GM12878 (cell line): Measurements from ENCODE around the gene CNOT8. TPM values are rescaled to one million over a fixed set of nuclear protein-coding genes. Genes with fewer than 3 reads are reported as not detected.

Source experiments
- ATAC-seq: fragments of 200-7000 bp; cut with Tn5 transposase; 3 replicates; pipeline ENCODE4 v1.9.1; 2020; ENCODE audit warnings: mild to moderate bottlenecking, moderate library complexity
- BruUV-seq: library from RNA; stranded (reverse); fragments of 400-500 nt; replicated peaks from 2 replicates; lab custom pipeline; 2021; lab: Mats Ljungman, UMichigan
- CTCF ChIA-PET: fragments of 300-600 bp; sonication (Branson Sonifier 250); formaldehyde crosslinking; extraction: SDS; loops from one replicate; lab custom pipeline; 2021; ENCODE audit warnings: inconsistent platforms; lab: Yijun Ruan, JAX
- POLR2A ChIA-PET: fragments of 350-600 bp; formaldehyde crosslinking; extraction: SDS; loops from one replicate; lab custom pipeline; 2021; ENCODE audit warnings: inconsistent platforms; lab: Charles Lee
- RAD21 ChIA-PET: fragments of 300-600 bp; sonication (Branson Sonifier 250); formaldehyde crosslinking; loops from one replicate; lab custom pipeline; 2023; ENCODE audit warnings: antibody characterized with exemption; ENCODE audit not compliant: unreplicated experiment; lab: Charles Lee
- SMC1A ChIA-PET: fragments of 300-600 bp; sonication (Branson Sonifier 250); formaldehyde crosslinking; loops from one replicate; lab custom pipeline; 2023; ENCODE audit not compliant: unreplicated experiment, uncharacterized antibody; lab: Charles Lee
- DNase-seq: peaks from one replicate; pipeline ENCODE4 v3.0.0-alpha.2; 2011; ENCODE audit warnings: low read depth, low spot score
- FAIRE-seq: peaks from 3 replicates; lab custom pipeline; 2011; peaks lifted over from hg19 to GRCh38; lab: Jason Lieb, UNC
- H2AFZ ChIP-seq: 2 replicates; pipeline ENCODE4 v1.6.0; 2011; ENCODE audit warnings: low read depth, low read length, control low read depth; ENCODE audit not compliant: control insufficient read depth
- H3K27ac ChIP-seq: 2 replicates; pipeline ENCODE4 v1.5.1; 2011; ENCODE audit warnings: control low read depth; ENCODE audit not compliant: control insufficient read depth, insufficient read depth
- H3K27me3 ChIP-seq, 2 experiments: replicated peaks in 1 of 2; 2 replicates each; pipeline versions ENCODE4 v1.6.0 to v1.6.1; 2011; ENCODE audit warnings: low read length in 1 of 2; ENCODE audit not compliant: control insufficient read depth in 2 of 2, insufficient read depth in 2 of 2
- H3K36me3 ChIP-seq, 2 experiments: 2 replicates each; pipeline ENCODE4 v1.5.1; 2011; ENCODE audit warnings: low read length in 1 of 2; ENCODE audit not compliant: control insufficient read depth in 2 of 2, insufficient read depth in 2 of 2
- H3K4me1 ChIP-seq: 2 replicates; pipeline ENCODE4 v1.6.1; 2011; ENCODE audit warnings: mild to moderate bottlenecking, low read length, moderate library complexity, mixed read lengths; ENCODE audit not compliant: control insufficient read depth, insufficient read depth
- H3K4me2 ChIP-seq: 2 replicates; pipeline ENCODE4 v1.6.0; 2011; ENCODE audit warnings: control low read depth; ENCODE audit not compliant: control insufficient read depth, insufficient read depth
- H3K4me3 ChIP-seq: fragments of 200-600 bp; sonication (generic); 2 replicates; pipeline ENCODE4 v1.5.1; 2016
- H3K79me2 ChIP-seq: 2 replicates; pipeline ENCODE4 v1.6.0; 2011; ENCODE audit warnings: low read length; ENCODE audit not compliant: control insufficient read depth, insufficient read depth
- H3K9ac ChIP-seq: 2 replicates; pipeline ENCODE4 v1.8.0; 2011; ENCODE audit warnings: low read length, control low read depth, mixed read lengths; ENCODE audit not compliant: control insufficient read depth, insufficient read depth
- H3K9me3 ChIP-seq: replicated peaks from 3 replicates; pipeline ENCODE4 v1.5.1; 2011; ENCODE audit warnings: mild to moderate bottlenecking, low read length; ENCODE audit not compliant: control insufficient read depth, insufficient read depth
- H4K20me1 ChIP-seq: 2 replicates; pipeline ENCODE4 v1.6.0; 2011; ENCODE audit not compliant: control insufficient read depth, insufficient read depth
- BMI1 ChIP-seq: fragments of 450-650 bp; IDR thresholded peaks from 2 replicates; pipeline ENCODE4 v1.6.1; 2016; ENCODE audit warnings: mild to moderate bottlenecking, moderate library complexity, borderline replicate concordance
- CHD1 ChIP-seq: IDR thresholded peaks from 2 replicates; pipeline ENCODE4 v1.6.1; 2012; ENCODE audit warnings: low read depth, low read length, improper control_type of control experiment
- CREM ChIP-seq: IDR thresholded peaks from 2 replicates; pipeline ENCODE4 v1.6.1; 2014; ENCODE audit warnings: antibody characterized with exemption, low read depth
- EED ChIP-seq: sonication (generic); IDR thresholded peaks from 2 replicates; pipeline ENCODE4 v1.6.1; 2016; ENCODE audit warnings: antibody characterized with exemption, low read depth
- JUNB ChIP-seq: IDR thresholded peaks from 2 replicates; pipeline ENCODE4 v1.6.1; 2016; ENCODE audit warnings: antibody characterized with exemption, mild to moderate bottlenecking
- JUND ChIP-seq: IDR thresholded peaks from 2 replicates; pipeline ENCODE4 v1.6.1; 2012; ENCODE audit warnings: low read depth, mild to moderate bottlenecking, low read length, improper control_type of control experiment, moderate library complexity
- NR2C2 ChIP-seq: IDR thresholded peaks from 2 replicates; pipeline ENCODE4 v1.6.1; 2011; ENCODE audit warnings: borderline replicate concordance, low read depth; ENCODE audit not compliant: control insufficient read depth, insufficient read length
- PAX8 ChIP-seq: fragments of 450-650 bp; IDR thresholded peaks from 2 replicates; pipeline ENCODE4 v1.6.1; 2017; ENCODE audit warnings: mild to moderate bottlenecking, moderate library complexity
- RAD51 ChIP-seq: fragments of 450-650 bp; IDR thresholded peaks from 2 replicates; pipeline ENCODE4 v1.6.1; 2016; ENCODE audit warnings: moderate library complexity, mild to moderate bottlenecking, inconsistent platforms
- SIX5 ChIP-seq: IDR thresholded peaks from 2 replicates; pipeline ENCODE4 v1.6.1; 2011; ENCODE audit warnings: mild to moderate bottlenecking, low read depth, low read length, moderate library complexity; ENCODE audit not compliant: severe bottlenecking
- SMAD1 ChIP-seq: fragments of 450-650 bp; IDR thresholded peaks from 2 replicates; pipeline ENCODE4 v1.6.1; 2018; ENCODE audit warnings: mild to moderate bottlenecking, low read depth; ENCODE audit not compliant: partially characterized antibody
- TCF7 ChIP-seq: IDR thresholded peaks from 2 replicates; pipeline ENCODE4 v1.6.1; 2014; ENCODE audit warnings: antibody characterized with exemption, borderline replicate concordance
- ZNF622 ChIP-seq: fragments of 450-650 bp; IDR thresholded peaks from 2 replicates; pipeline ENCODE4 v1.6.1; 2017; ENCODE audit warnings: mild to moderate bottlenecking, inconsistent platforms
- WGBS: methylation state at CpG from one replicate; pipeline ENCODE4 v1.1.6; 2016; ENCODE audit warnings: low lambda C conversion rate; ENCODE audit not compliant: insufficient replicate concordance, insufficient coverage; ENCODE audit errors: missing lambda C conversion rate; 5-methylcytosine and 5-hydroxymethylcytosine counted together
- in situ Hi-C: fragments of 300-500 bp; cut with MboI; formaldehyde crosslinking; loops from 9 replicates; pipeline ENCODE4 v1.14.3; 2018; ENCODE audit warnings: mixed read lengths
- intact Hi-C: fragments of 100-400 bp; cut with micrococcal nuclease; formaldehyde crosslinking; loops from one replicate; pipeline ENCODE4 v1.14.2; 2022; ENCODE audit not compliant: unreplicated experiment
- polyA plus RNA-seq, 11 experiments: library from polyadenylated mRNA; depleted of rRNA in 4 of 11; unstranded in 6 of 11; stranded (reverse) in 5 of 11; fragments of >200 nt; fragmentation: Nextera tagmentation in 4 of 11; fragmentation: Illumina TruSeq in 1 of 11; extraction: Ambion mirVana in 4 of 11; extraction: Trizol in 1 of 11; gene quantifications; 1 replicate in 1 of 11; 2 replicates in 10 of 11; pipeline versions ENCODE4 v1.2.1 to v1.2.3, GENCODE V29; 2011 to 2016; ENCODE audit warnings: inconsistent platforms in 2 of 11, missing spikeins in 2 of 11, low read depth in 1 of 11
- total RNA-seq, 4 experiments: library from RNA; depleted of rRNA in 3 of 4; stranded (reverse); fragments of >200 nt in 3 of 4; fragmentation: Illumina TruSeq in 1 of 4; extraction: Trizol in 1 of 4; gene quantifications; 2 replicates each; pipeline versions ENCODE4 v1.2.1 to v1.2.3, GENCODE V29; 2013 to 2021
- TF ChIP-seq, protein P1 (sequence below): IDR thresholded peaks from 2 replicates; pipeline ENCODE4 v1.6.1; 2012; ENCODE audit warnings: low read depth, low read length, improper control_type of control experiment
- TF ChIP-seq, protein P2 (sequence below): fragments of 450-650 bp; IDR thresholded peaks from 2 replicates; pipeline ENCODE4 v1.6.1; 2017; ENCODE audit warnings: mild to moderate bottlenecking, low read depth, inconsistent platforms; ENCODE audit not compliant: poor library complexity, severe bottlenecking
- TF ChIP-seq, protein P3 (sequence below): IDR thresholded peaks from 2 replicates; pipeline ENCODE4 v1.6.1; 2011; ENCODE audit warnings: mild to moderate bottlenecking, low read depth, low read length, moderate library complexity; ENCODE audit not compliant: insufficient replicate concordance

The CNOT8 gene
- total and polyA plus RNA-seq, 10 of the 15 experiments (the other 5 are each of a cell fraction or from before 2014, with no cell fraction given): 13.2 to 57.1 (median 39.0) TPM

DNA sequence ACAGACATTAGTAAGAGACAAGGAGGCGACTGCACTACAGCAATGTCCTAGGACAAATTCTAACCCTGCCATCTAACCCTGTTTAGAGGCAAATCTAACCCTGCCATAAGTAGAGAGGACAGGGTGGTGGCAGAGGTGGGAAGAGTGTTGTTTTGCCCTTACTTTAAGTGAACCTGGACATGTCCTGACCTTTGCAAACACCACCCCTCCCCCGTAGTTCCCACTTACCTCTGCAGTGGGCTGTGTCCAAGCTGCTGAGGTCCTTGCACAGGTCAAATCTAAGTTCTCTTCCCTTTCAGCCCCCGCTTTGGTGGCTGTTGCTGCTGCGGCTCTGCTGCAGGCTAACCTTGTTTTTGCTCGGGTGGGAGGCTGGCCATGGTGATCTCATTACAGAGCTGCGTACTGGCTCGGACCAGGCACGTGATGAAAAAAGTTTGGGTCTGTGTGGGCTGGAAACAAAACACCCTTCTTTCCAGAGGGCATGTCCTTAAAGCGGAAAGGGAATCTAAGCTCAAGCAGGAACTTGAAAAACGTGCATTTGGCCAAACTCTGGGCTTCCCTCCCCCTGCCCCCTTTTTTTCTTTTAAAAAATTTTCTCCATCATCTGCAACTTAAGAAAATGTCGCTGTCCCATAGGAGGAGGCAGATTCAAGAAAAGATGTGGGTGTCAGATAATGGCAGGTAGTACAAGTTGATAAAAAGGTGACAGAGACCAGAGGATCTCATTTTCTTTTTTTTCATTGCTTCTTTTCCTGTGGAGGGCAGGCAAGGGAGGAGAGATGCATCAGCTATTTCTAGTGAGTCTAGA lies 8.0 kb upstream of the CNOT8 start, which contains the start of gene FAXDC2 (continued):
- TF ChIP-seq, protein P1, sequence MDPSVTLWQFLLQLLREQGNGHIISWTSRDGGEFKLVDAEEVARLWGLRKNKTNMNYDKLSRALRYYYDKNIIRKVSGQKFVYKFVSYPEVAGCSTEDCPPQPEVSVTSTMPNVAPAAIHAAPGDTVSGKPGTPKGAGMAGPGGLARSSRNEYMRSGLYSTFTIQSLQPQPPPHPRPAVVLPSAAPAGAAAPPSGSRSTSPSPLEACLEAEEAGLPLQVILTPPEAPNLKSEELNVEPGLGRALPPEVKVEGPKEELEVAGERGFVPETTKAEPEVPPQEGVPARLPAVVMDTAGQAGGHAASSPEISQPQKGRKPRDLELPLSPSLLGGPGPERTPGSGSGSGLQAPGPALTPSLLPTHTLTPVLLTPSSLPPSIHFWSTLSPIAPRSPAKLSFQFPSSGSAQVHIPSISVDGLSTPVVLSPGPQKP: no peak
- peak; percentile 68 for TF ChIP-seq RAD51
- TF ChIP-seq, protein P2, sequence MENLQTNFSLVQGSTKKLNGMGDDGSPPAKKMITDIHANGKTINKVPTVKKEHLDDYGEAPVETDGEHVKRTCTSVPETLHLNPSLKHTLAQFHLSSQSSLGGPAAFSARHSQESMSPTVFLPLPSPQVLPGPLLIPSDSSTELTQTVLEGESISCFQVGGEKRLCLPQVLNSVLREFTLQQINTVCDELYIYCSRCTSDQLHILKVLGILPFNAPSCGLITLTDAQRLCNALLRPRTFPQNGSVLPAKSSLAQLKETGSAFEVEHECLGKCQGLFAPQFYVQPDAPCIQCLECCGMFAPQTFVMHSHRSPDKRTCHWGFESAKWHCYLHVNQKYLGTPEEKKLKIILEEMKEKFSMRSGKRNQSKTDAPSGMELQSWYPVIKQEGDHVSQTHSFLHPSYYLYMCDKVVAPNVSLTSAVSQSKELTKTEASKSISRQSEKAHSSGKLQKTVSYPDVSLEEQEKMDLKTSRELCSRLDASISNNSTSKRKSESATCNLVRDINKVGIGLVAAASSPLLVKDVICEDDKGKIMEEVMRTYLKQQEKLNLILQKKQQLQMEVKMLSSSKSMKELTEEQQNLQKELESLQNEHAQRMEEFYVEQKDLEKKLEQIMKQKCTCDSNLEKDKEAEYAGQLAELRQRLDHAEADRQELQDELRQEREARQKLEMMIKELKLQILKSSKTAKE: no peak
- TF ChIP-seq, all 136 proteins: peak for 4

DNA sequence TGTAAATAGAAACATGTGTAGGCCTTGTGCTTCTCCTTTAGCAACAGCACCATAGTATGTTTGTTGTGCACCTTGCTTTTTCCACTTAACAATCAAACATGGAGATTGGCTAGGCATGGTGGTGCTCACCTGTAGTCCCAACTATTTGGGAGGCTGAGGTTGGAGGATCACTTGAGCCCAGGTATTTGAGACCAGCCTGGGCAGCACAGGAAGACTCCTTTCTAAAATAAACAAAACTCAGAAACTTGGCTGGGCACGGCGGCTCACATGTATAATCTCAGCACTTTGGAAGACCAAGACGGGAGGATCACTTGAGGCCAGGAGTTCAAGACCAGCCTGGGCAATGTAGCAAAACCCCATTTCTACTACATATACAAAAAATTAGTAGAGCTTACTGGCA lies 7.1 kb upstream of the CNOT8 start:
- no TSS peak for BruUV-seq
- CTCF ChIA-PET: interaction anchor here (0.8 to 1.2 kb wide), 4 partner anchors 52 to 209 kb away, joined by 3 read pairs; no protein-coding TSS in a partner anchor

More for the DNA sequence above, 7.1 kb upstream of the CNOT8 start:
- Histone ChIP-seq H3K36me3 (no peaks in the 10 kb centered on the region), H3K9me3 (no peaks in the 10 kb centered on the region), H4K20me1 (no peaks in the 10 kb centered on the region), H3K79me2 (no peaks in the 10 kb centered on the region), H3K4me3 (no peak overlapping the region), H3K4me1 (no peaks in the 10 kb centered on the region), H2AFZ (no peak overlapping the region), H3K27me3 (no peaks in the 10 kb centered on the region), H3K4me2 (no peak overlapping the region), H3K9ac (no peak overlapping the region), H3K27ac (no peak overlapping the region)
- TF ChIP-seq JUND (no peak), BMI1 (no peak), EED (no peak), CHD1 (no peak), ZNF622 (no peak), PAX8 (no peak), SIX5 (no peak), JUNB (no peak), NR2C2 (no peak), CREM (no peak), TCF7 (no peak), SMAD1 (no peak)
- TF ChIP-seq, protein P3, sequence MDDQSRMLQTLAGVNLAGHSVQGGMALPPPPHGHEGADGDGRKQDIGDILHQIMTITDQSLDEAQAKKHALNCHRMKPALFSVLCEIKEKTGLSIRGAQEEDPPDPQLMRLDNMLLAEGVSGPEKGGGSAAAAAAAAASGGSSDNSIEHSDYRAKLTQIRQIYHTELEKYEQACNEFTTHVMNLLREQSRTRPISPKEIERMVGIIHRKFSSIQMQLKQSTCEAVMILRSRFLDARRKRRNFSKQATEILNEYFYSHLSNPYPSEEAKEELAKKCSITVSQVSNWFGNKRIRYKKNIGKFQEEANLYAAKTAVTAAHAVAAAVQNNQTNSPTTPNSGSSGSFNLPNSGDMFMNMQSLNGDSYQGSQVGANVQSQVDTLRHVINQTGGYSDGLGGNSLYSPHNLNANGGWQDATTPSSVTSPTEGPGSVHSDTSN: no peak
- DNase-seq (no peak), ATAC-seq (no peak), FAIRE-seq (no peak)
- ChIA-PET SMC1A (interaction anchor here (0.6 to 1.4 kb wide), 2 partner anchors 8 to 29 kb away, joined by 3 read pairs; no protein-coding TSS in a partner anchor), RAD21 (no interaction called here), POLR2A (no interaction called here)
- intact Hi-C loops: no loop called here
- in situ Hi-C loops: loop anchor here (5.0 kb wide), 1 partner anchor 34 kb away; no protein-coding TSS in a partner anchor
- 89% methylated on average over 3 of the region's 3 CpGs for WGBS
